DND-41 (cell line): Measurements from ENCODE around the gene CIBAR2.

Experiments used
- ATAC-seq: fragments of 200-7000 bp; cut with Tn5 transposase; 3 replicates; pipeline ENCODE4 v1.9.1; 2021; ENCODE audit warnings: low read depth; ENCODE audit not compliant: insufficient read depth
- DNase-seq: peaks from one replicate; pipeline ENCODE4 v3.0.0-alpha.2; 2020
- H2AFZ ChIP-seq: 2 replicates; pipeline ENCODE4 v1.6.0; 2012; ENCODE audit warnings: low read depth, low read length
- H3K27ac ChIP-seq: 2 replicates; pipeline ENCODE4 v1.5.1; 2012; ENCODE audit warnings: low read length, inconsistent platforms
- H3K27me3 ChIP-seq: fragments of 200-600 bp; sonication (generic); 2 replicates; pipeline ENCODE4 v1.6.0; 2012; ENCODE audit warnings: low read length, mild to moderate bottlenecking, inconsistent platforms; ENCODE audit not compliant: insufficient read depth, poor library complexity
- H3K36me3 ChIP-seq: 2 replicates; pipeline ENCODE4 v1.5.1; 2012; ENCODE audit warnings: low read length, inconsistent platforms; ENCODE audit not compliant: insufficient read depth
- H3K4me1 ChIP-seq: 2 replicates; pipeline ENCODE4 v1.5.1; 2012; ENCODE audit warnings: mild to moderate bottlenecking, low read length; ENCODE audit not compliant: insufficient read depth
- H3K4me2 ChIP-seq: 2 replicates; pipeline ENCODE4 v1.6.0; 2012; ENCODE audit warnings: mild to moderate bottlenecking, moderate library complexity, low read length, inconsistent platforms; ENCODE audit not compliant: insufficient read depth
- H3K4me3 ChIP-seq, 2 experiments: fragments of 200-600 bp in 1 of 2; shearing (Covaris generic) in 1 of 2; 2 replicates each; pipeline ENCODE4 v1.5.1; 2012 to 2016; ENCODE audit warnings: inconsistent platforms in 2 of 2, low read length in 2 of 2, mild to moderate bottlenecking in 2 of 2, low read depth in 1 of 2, moderate library complexity in 1 of 2
- H3K79me2 ChIP-seq: 2 replicates; pipeline ENCODE4 v1.6.0; 2012; ENCODE audit warnings: low read length, inconsistent platforms; ENCODE audit not compliant: insufficient read depth
- H3K9ac ChIP-seq: 2 replicates; pipeline ENCODE4 v1.6.0; 2012; ENCODE audit warnings: low read depth, mild to moderate bottlenecking, inconsistent platforms, low read length, moderate library complexity
- H3K9me3 ChIP-seq: 2 replicates; pipeline ENCODE4 v1.5.1; 2012; ENCODE audit warnings: low read length, moderate library complexity, mild to moderate bottlenecking, inconsistent platforms; ENCODE audit not compliant: insufficient read depth, severe bottlenecking
- H4K20me1 ChIP-seq: 2 replicates; pipeline ENCODE4 v1.6.0; 2012; ENCODE audit warnings: low read length; ENCODE audit not compliant: insufficient read depth
- CTCF ChIP-seq: IDR thresholded peaks from 2 replicates; pipeline ENCODE4 v1.5.1; 2012; ENCODE audit warnings: borderline replicate concordance, low read length, moderate library complexity, mild to moderate bottlenecking; ENCODE audit not compliant: poor library complexity, severe bottlenecking; ENCODE audit errors: extremely low read depth
- EZH2 ChIP-seq: IDR thresholded peaks from 3 replicates; pipeline ENCODE4 v1.6.1; 2012; ENCODE audit warnings: borderline replicate concordance, low read depth, mild to moderate bottlenecking, moderate library complexity, low read length, inconsistent platforms; ENCODE audit not compliant: severe bottlenecking

The CIBAR2 gene

GRCh38 chr16:85136702-85137322, 24.5 kb upstream of the CIBAR2 start:
- no peak overlapping the region for H2AFZ ChIP-seq
- DNase-seq (no peak), ATAC-seq (no peak)
- TF ChIP-seq CTCF (no peak), EZH2 (no peak)
- H3K9me3 ChIP-seq: no peaks in the 10 kb centered on the region
- no peaks in the 10 kb centered on the region for H3K36me3 ChIP-seq
- H4K20me1 ChIP-seq: peaks cover 5% of the 10 kb centered on the region; the same call in 1 of the 2 replicates
- no peaks in the 10 kb centered on the region for H3K4me1 ChIP-seq
- H3K9ac ChIP-seq: no peak overlapping the region
- no peak overlapping the region for H3K27ac ChIP-seq
- peaks cover 8% of the 10 kb centered on the region for H3K27me3 ChIP-seq
- no peaks in the 10 kb centered on the region for H3K79me2 ChIP-seq
- H3K4me2 ChIP-seq: no peak overlapping the region
- no peak overlapping the region for H3K4me3 ChIP-seq

GRCh38 chr16:85136213-85136701, 24.0 kb upstream of the CIBAR2 start:
- no peak for TF ChIP-seq CTCF
- TF ChIP-seq EZH2: no peak
- ATAC-seq (no peak), DNase-seq (no peak)
- Histone ChIP-seq H3K9ac (no peak overlapping the region), H3K4me3 (no peak overlapping the region), H3K36me3 (no peaks in the 10 kb centered on the region), H3K4me2 (no peak overlapping the region), H3K79me2 (no peaks in the 10 kb centered on the region), H3K4me1 (no peaks in the 10 kb centered on the region), H3K27ac (no peak overlapping the region), H3K9me3 (no peaks in the 10 kb centered on the region), H3K27me3 (peaks cover 8% of the 10 kb centered on the region), H4K20me1 (peaks cover 5% of the 10 kb centered on the region; the same call in 1 of the 2 replicates), H2AFZ (no peak overlapping the region)

- H2AFZ ChIP-seq: no peak overlapping the region
- peaks cover 12% of the 10 kb centered on the region for H3K27me3 ChIP-seq
- H3K4me3 ChIP-seq: no peak overlapping the region
- no peak overlapping the region for H3K4me2 ChIP-seq
- ATAC-seq (no peak), DNase-seq (no peak)
- H3K36me3 ChIP-seq: no peaks in the 10 kb centered on the region
- no peaks in the 10 kb centered on the region for H3K79me2 ChIP-seq
- H3K9ac ChIP-seq: no peak overlapping the region
- H4K20me1 ChIP-seq: peaks cover 5% of the 10 kb centered on the region; the same call in 1 of the 2 replicates
- H3K9me3 ChIP-seq: no peaks in the 10 kb centered on the region
- H3K4me1 ChIP-seq: no peaks in the 10 kb centered on the region
- no peak overlapping the region for H3K27ac ChIP-seq
- no peak for TF ChIP-seq CTCF
These were observed 22.5 kb upstream of the CIBAR2 start for GRCh38 chr16:85134789-85135142.
